ENCODE measurements around the gene EBI3.
"Not testable (repeated sequence)": the region's sequence is repeated elsewhere in the genome, so short reads cannot be mapped to it uniquely, and the experiment has no call there.

DNA sequence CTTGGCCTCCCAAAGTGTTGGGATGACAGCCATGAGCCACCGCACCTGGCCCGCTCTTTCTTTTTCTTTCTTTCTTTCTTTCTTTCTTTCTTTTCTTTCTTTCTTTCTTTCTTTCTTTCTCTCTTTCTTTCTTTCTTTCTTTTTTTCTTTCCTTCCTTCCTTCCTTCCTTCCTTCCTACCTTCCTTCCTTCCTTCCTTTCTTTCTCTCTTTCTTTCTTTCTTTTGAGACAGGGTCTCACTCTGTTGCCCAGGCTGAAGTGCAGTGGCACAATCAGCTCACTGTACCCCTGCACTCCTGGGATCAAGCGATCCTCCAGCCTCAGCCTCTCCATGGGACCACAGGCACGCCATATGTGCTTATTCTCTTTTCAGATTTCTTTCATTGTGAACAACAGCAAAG, 56.8 kb downstream of the EBI3 start:
- TF ChIP-seq, protein P1, sequence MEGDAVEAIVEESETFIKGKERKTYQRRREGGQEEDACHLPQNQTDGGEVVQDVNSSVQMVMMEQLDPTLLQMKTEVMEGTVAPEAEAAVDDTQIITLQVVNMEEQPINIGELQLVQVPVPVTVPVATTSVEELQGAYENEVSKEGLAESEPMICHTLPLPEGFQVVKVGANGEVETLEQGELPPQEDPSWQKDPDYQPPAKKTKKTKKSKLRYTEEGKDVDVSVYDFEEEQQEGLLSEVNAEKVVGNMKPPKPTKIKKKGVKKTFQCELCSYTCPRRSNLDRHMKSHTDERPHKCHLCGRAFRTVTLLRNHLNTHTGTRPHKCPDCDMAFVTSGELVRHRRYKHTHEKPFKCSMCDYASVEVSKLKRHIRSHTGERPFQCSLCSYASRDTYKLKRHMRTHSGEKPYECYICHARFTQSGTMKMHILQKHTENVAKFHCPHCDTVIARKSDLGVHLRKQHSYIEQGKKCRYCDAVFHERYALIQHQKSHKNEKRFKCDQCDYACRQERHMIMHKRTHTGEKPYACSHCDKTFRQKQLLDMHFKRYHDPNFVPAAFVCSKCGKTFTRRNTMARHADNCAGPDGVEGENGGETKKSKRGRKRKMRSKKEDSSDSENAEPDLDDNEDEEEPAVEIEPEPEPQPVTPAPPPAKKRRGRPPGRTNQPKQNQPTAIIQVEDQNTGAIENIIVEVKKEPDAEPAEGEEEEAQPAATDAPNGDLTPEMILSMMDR (IDR thresholded peaks at IDR 0.05): not testable (repeated sequence)
- not testable (repeated sequence) for TF ChIP-seq POLR2AphosphoS5, POLR2A, EP300 (IDR thresholded peaks at IDR 0.05)

Data from upper lobe of left lung (tissue), 4 donors.